HepG2 (cell line): ENCODE data around the gene CNPPD1. TPM values are rescaled to one million over a fixed set of nuclear protein-coding genes. Genes with fewer than 3 reads are reported as not detected.

Experiments
- ARID3A ChIP-seq: IDR thresholded peaks from 2 replicates; pipeline ENCODE4 v1.6.1; 2012; ENCODE audit warnings: low read depth, low read length, improper control_type of control experiment
- ARID4A ChIP-seq: sonication (generic); formaldehyde crosslinking; IDR thresholded peaks from 2 replicates; pipeline ENCODE4 v1.5.0; 2020; ENCODE audit warnings: mild to moderate bottlenecking, missing genetic modification reagents, borderline replicate concordance
- DBP ChIP-seq: sonication (generic); formaldehyde crosslinking; IDR thresholded peaks from 2 replicates; pipeline ENCODE4 v1.4.0; 2020; ENCODE audit warnings: missing genetic modification reagents; ENCODE audit errors: not compliant biosample characterization
- ESRRA ChIP-seq: sonication (generic); formaldehyde crosslinking; IDR thresholded peaks from 2 replicates; pipeline ENCODE4 v1.5.1; 2020; ENCODE audit warnings: mild to moderate bottlenecking, low read depth, missing genetic modification reagents
- FOXO1 ChIP-seq: sonication (generic); formaldehyde crosslinking; IDR thresholded peaks from 2 replicates; pipeline ENCODE4 v1.4.0; 2020; ENCODE audit warnings: missing genetic modification reagents
- HMGXB4 ChIP-seq, 2 experiments: sonication (generic) in 1 of 2; formaldehyde crosslinking in 1 of 2; IDR thresholded peaks; 2 replicates each; pipeline versions ENCODE4 v1.4.0 to v1.6.1; 2018 to 2020; ENCODE audit warnings: missing genetic modification reagents in 2 of 2, borderline replicate concordance in 1 of 2, low read depth in 1 of 2, mild to moderate bottlenecking in 1 of 2, missing biosample characterization in 1 of 2
- NFKB2 ChIP-seq: sonication (generic); formaldehyde crosslinking; IDR thresholded peaks from 2 replicates; pipeline ENCODE4 v1.4.0; 2020; ENCODE audit warnings: missing genetic modification reagents, borderline replicate concordance
- RBFOX2 ChIP-seq: fragments of 200-400 bp; formaldehyde crosslinking; IDR thresholded peaks from 2 replicates; pipeline ENCODE4 v1.6.1; 2017; ENCODE audit warnings: low read depth, mild to moderate bottlenecking, low read length
- SRY ChIP-seq: sonication (generic); formaldehyde crosslinking; IDR thresholded peaks from 2 replicates; pipeline ENCODE4 v1.8.0; 2022; ENCODE audit warnings: mild to moderate bottlenecking, missing genetic modification reagents
- STAG1 ChIP-seq: sonication (generic); formaldehyde crosslinking; IDR thresholded peaks from 2 replicates; pipeline ENCODE4 v1.4.0; 2020; ENCODE audit warnings: missing genetic modification reagents
- TCF12 ChIP-seq, 2 experiments: fragments of 450-650 bp in 1 of 2; sonication (generic) in 1 of 2; formaldehyde crosslinking in 1 of 2; IDR thresholded peaks; 2 replicates each; pipeline versions ENCODE4 v1.6.1 to v1.8.0; 2017 to 2022; ENCODE audit warnings: antibody characterized with exemption in 1 of 2, mild to moderate bottlenecking in 1 of 2, missing genetic modification reagents in 1 of 2, moderate library complexity in 1 of 2
- ZBTB26 ChIP-seq: IDR thresholded peaks from 2 replicates; pipeline ENCODE4 v1.6.1; 2016; ENCODE audit warnings: missing compliant biosample characterization, missing genetic modification reagents, borderline replicate concordance
- ZBTB42 ChIP-seq: sonication (generic); formaldehyde crosslinking; IDR thresholded peaks from 2 replicates; pipeline ENCODE4 v1.5.0; 2020; ENCODE audit warnings: mild to moderate bottlenecking, missing genetic modification reagents
- ZBTB7A ChIP-seq: sonication (generic); formaldehyde crosslinking; IDR thresholded peaks from 2 replicates; pipeline ENCODE4 v1.8.0; 2022; ENCODE audit warnings: mild to moderate bottlenecking, missing genetic modification reagents
- ZNF431 ChIP-seq: sonication (generic); formaldehyde crosslinking; IDR thresholded peaks from 2 replicates; pipeline ENCODE4 v1.9.0; 2022; ENCODE audit warnings: missing genetic modification reagents, low read depth, mild to moderate bottlenecking, borderline replicate concordance
- ZNF562 ChIP-seq: sonication (generic); formaldehyde crosslinking; IDR thresholded peaks from 2 replicates; pipeline ENCODE4 v1.8.0; 2022; ENCODE audit warnings: missing genetic modification reagents, borderline replicate concordance
- ZSCAN9 ChIP-seq: IDR thresholded peaks from 2 replicates; pipeline ENCODE4 v1.6.1; 2016; ENCODE audit warnings: borderline replicate concordance
- polyA plus RNA-seq, 8 experiments: library from polyadenylated mRNA; depleted of rRNA in 3 of 8; stranded (reverse) in 7 of 8; unstranded in 1 of 8; fragments of >200 nt; fragmentation: Illumina TruSeq in 4 of 8; extraction: Trizol in 4 of 8; gene quantifications; 2 replicates each; pipeline versions ENCODE4 v1.2.1 to v1.2.3, GENCODE V29; 2011 to 2016; ENCODE audit warnings: low read depth in 4 of 8, missing spikeins in 1 of 8, mixed read lengths in 1 of 8; ENCODE audit not compliant: insufficient read depth in 1 of 8
- total RNA-seq, 5 experiments: library from RNA; depleted of rRNA; stranded (reverse); fragments of >200 nt; fragmentation: Illumina TruSeq; extraction: Trizol; gene quantifications; 2 replicates each; pipeline ENCODE4 v1.2.3, GENCODE V29; 2016; ENCODE audit warnings: low read depth in 1 of 5

CNPPD1 gene
- total and polyA plus RNA-seq, 2 of the 13 experiments (the other 11 are each of a cell fraction or from before 2014, with no cell fraction given) = 35.5 to 49.4 TPM

GRCh38 chr2:219178377-219179175 is 1.9 kb upstream of the CNPPD1 start (continued):
- TF ChIP-seq ARID4A (CRISPR knock-in tag) = peak; percentile 61; the same call in 1 of the 2 replicates
- no peak for TF ChIP-seq ZSCAN9
- 0 out of 2 replicates have a peak, but pooled peaks have one; percentile 11 for TF ChIP-seq ZBTB26 (CRISPR knock-in tag)
- TF ChIP-seq ZNF562 (CRISPR knock-in tag) = no peak
- no peak for TF ChIP-seq NFKB2 (CRISPR knock-in tag)
- 0 out of 2 replicates have a peak, but pooled peaks have one; percentile 0 for TF ChIP-seq STAG1 (CRISPR knock-in tag)
- TF ChIP-seq TCF12 (IDR thresholded peaks at IDR 0.05) = no peak
- no peak for TF ChIP-seq TCF12 (CRISPR knock-in tag; IDR thresholded peaks at IDR 0.05)
- TF ChIP-seq ZBTB42 = peak; percentile 51; the same call in 1 of the 2 replicates
- TF ChIP-seq ZBTB7A = 0 out of 2 replicates have a peak, but pooled peaks have one; percentile 25
- TF ChIP-seq HMGXB4 (CRISPR knock-in tag; IDR thresholded peaks at IDR 0.05; ENCODE audit: borderline replicate concordance in 1 of 2, low read depth in 1 of 2) = peak in 1 of 2 experiments; percentile 15; a peak in 1 of 4 replicates
- TF ChIP-seq SRY (CRISPR knock-in tag) = no peak; the same call in 1 of the 2 replicates
- no peak for TF ChIP-seq ESRRA
- no peak for TF ChIP-seq FOXO1 (CRISPR knock-in tag)
- no peak for TF ChIP-seq ARID3A
- peak; percentile 44 for TF ChIP-seq RBFOX2
- TF ChIP-seq DBP (CRISPR knock-in tag) = no peak
- 0 out of 2 replicates have a peak, but pooled peaks have one; percentile 34 for TF ChIP-seq ZNF431 (CRISPR knock-in tag)
